ENCODE results near the gene EXD3. TPM values are rescaled to one million over a fixed set of nuclear protein-coding genes. Genes with fewer than 3 reads are reported as not detected.

Gene EXD3
- polyA plus RNA-seq, 2 of the 4 experiments (the other 2 are of a cell fraction), result 3.4 to 4.5 TPM

- TF ChIP-seq E2F6 (IDR thresholded peaks at IDR 0.05; ENCODE audit: borderline replicate concordance, low read depth), result no peak
- no peak for TF ChIP-seq GATA3 (IDR thresholded peaks at IDR 0.05; ENCODE audit: borderline replicate concordance)
These were observed 5.3 kb upstream of the EXD3 start (continued) for GRCh38 chr9:137428311-137428630.

GRCh38 chr9:137427454-137428310 is 4.7 kb upstream of the EXD3 start:
- H3K9me3 ChIP-seq, result no peaks in the 10 kb centered on the region
- peaks cover 20% of the 10 kb centered on the region; the same call in 1 of the 3 replicates for H3K4me1 ChIP-seq
- ChIA-PET CTCF (interaction anchor here (0.8 to 8.1 kb wide), 2 partner anchors 11 to 17 kb away, joined by 3 to 98 read pairs; partner anchors contain the start of gene ENTPD8), POLR2A (no interaction called here)
- H3K27ac ChIP-seq, result no peak overlapping the region
- ATAC-seq, result no peak
- H3K4me2 ChIP-seq, result no peak overlapping the region
- H3K4me3 ChIP-seq, result no peak overlapping the region
- TF ChIP-seq NFE2L2 (conservative IDR thresholded peaks at IDR 0.05; ENCODE audit: low read length) (no peak), ZNF302 (CRISPR knock-in tag; IDR thresholded peaks at IDR 0.05) (no peak), HEYL (CRISPR knock-in tag; IDR thresholded peaks at IDR 0.05) (no peak)
- WGBS (ENCODE audit: missing lambda C conversion rate), result 94% methylated on average over 11 of the region's 27 CpGs
- no peak for FAIRE-seq
- DNase-seq (ENCODE audit: low read depth in 1 of 2, low spot score in 1 of 2), result no peak

GRCh38 chr9:137426018-137426681 is 3.2 kb upstream of the EXD3 start:
- POLR2A ChIA-PET, result no interaction called here

More at GRCh38 chr9:137426018-137426681, 3.2 kb upstream of the EXD3 start:
- Histone ChIP-seq H3K4me3 (no peak overlapping the region), H3K9me3 (no peaks in the 10 kb centered on the region), H3K4me1 (peaks cover 26% of the 10 kb centered on the region; the same call in 2 of the 3 replicates), H3K27ac (no peak overlapping the region), H3K4me2 (no peak overlapping the region)
- ATAC-seq, result no peak
- CTCF ChIA-PET, result interaction anchor here (1.1 to 8.1 kb wide), 2 partner anchors 19 to 152 kb away, joined by 3 to 98 read pairs; partner anchors contain the start of gene ENTPD8
- no peak for FAIRE-seq
- DNase-seq (ENCODE audit: low read depth in 1 of 2, low spot score in 1 of 2), result no peak
- 89% methylated on average over 16 of the region's 18 CpGs for WGBS (ENCODE audit: missing lambda C conversion rate)
- no peak for TF ChIP-seq TFCP2L1 (CRISPR knock-in tag; IDR thresholded peaks at IDR 0.05)
- TF ChIP-seq RNF2 (IDR thresholded peaks at IDR 0.05; ENCODE audit: borderline replicate concordance, low read depth), result no peak
- no peak for TF ChIP-seq NR3C1 (IDR thresholded peaks at IDR 0.05)
- TF ChIP-seq RARB (CRISPR knock-in tag; IDR thresholded peaks at IDR 0.05), result no peak
- TF ChIP-seq CHD4 (IDR thresholded peaks at IDR 0.05; ENCODE audit: borderline replicate concordance), result no peak
- no peak for TF ChIP-seq PBX3 (IDR thresholded peaks at IDR 0.05)
- no peak for TF ChIP-seq FOSL2 (IDR thresholded peaks at IDR 0.05)
- TF ChIP-seq FOSL2 (CRISPR knock-in tag; IDR thresholded peaks at IDR 0.05), result no peak
- no peak for TF ChIP-seq E2F6 (IDR thresholded peaks at IDR 0.05; ENCODE audit: borderline replicate concordance, low read depth)
- TF ChIP-seq MAZ (IDR thresholded peaks at IDR 0.05; ENCODE audit: borderline replicate concordance, low read depth, low read length), result no peak
- TF ChIP-seq REST (IDR thresholded peaks at IDR 0.05), result no peak
- TF ChIP-seq HEYL (CRISPR knock-in tag; IDR thresholded peaks at IDR 0.05), result no peak
- TF ChIP-seq HDAC2 (IDR thresholded peaks at IDR 0.05), result no peak
- no peak for TF ChIP-seq TP53 (CRISPR knock-in tag; IDR thresholded peaks at IDR 0.05)
- TF ChIP-seq RFX5 (IDR thresholded peaks at IDR 0.05), result no peak
- TF ChIP-seq FOXS1 (CRISPR knock-in tag; IDR thresholded peaks at IDR 0.05), result no peak
- TF ChIP-seq HOXB5 (CRISPR knock-in tag; IDR thresholded peaks at IDR 0.05), result no peak
